Cardiac muscle cell (in vitro differentiated cells and primary cell): ENCODE measurements around the gene DDX51. TPM values are rescaled to one million over a fixed set of nuclear protein-coding genes. Genes with fewer than 3 reads are reported as not detected.

Experiments used
- DNase-seq, 2 donors: peaks; one replicate each; pipeline versions ENCODE4 v3.0.0 to v3.0.0-alpha.2; 2010 to 2017; ENCODE audit warnings: low read depth in 1 of 2, low spot score in 1 of 2
- H3K27ac ChIP-seq: fragments of 200-600 bp; sonication (generic); 2 replicates; pipeline ENCODE4 v1.5.1; 2016
- H3K27me3 ChIP-seq: fragments of 200-600 bp; sonication (generic); 2 replicates; pipeline ENCODE4 v1.6.0; 2016; ENCODE audit warnings: control low read depth
- H3K36me3 ChIP-seq: fragments of 200-600 bp; sonication (generic); 2 replicates; pipeline ENCODE4 v1.5.1; 2016; ENCODE audit warnings: control low read depth
- H3K4me1 ChIP-seq: fragments of 200-600 bp; sonication (generic); 2 replicates; pipeline ENCODE4 v1.8.1; 2017; ENCODE audit warnings: low read depth, mild to moderate bottlenecking, mixed run types
- H3K4me3 ChIP-seq: fragments of 200-600 bp; sonication (generic); 2 replicates; pipeline ENCODE4 v1.5.1; 2016; ENCODE audit warnings: mild to moderate bottlenecking
- H3K9me3 ChIP-seq: fragments of 200-600 bp; sonication (generic); 2 replicates; pipeline ENCODE4 v1.5.1; 2017; ENCODE audit warnings: low read depth, mild to moderate bottlenecking, control low read depth
- polyA plus RNA-seq: library from polyadenylated mRNA; unstranded; fragments of >200 nt; fragmentation: Nextera tagmentation; extraction: Ambion mirVana; gene quantifications from 2 replicates; pipeline ENCODE4 v1.2.1, GENCODE V29; 2016
- total RNA-seq: library from RNA; depleted of rRNA; stranded (reverse); fragments of >200 nt; gene quantifications from 2 replicates; pipeline ENCODE4 v1.2.3, GENCODE V29; 2016
- TF ChIP-seq, protein P1 (sequence below): IDR thresholded peaks from 2 replicates; pipeline ENCODE4 v1.5.1; 2012; ENCODE audit warnings: low read depth, mild to moderate bottlenecking, low read length

Gene DDX51
- total and polyA plus RNA-seq, 2 experiments from 2014 or later, result 15.6 to 22.9 TPM

DNA sequence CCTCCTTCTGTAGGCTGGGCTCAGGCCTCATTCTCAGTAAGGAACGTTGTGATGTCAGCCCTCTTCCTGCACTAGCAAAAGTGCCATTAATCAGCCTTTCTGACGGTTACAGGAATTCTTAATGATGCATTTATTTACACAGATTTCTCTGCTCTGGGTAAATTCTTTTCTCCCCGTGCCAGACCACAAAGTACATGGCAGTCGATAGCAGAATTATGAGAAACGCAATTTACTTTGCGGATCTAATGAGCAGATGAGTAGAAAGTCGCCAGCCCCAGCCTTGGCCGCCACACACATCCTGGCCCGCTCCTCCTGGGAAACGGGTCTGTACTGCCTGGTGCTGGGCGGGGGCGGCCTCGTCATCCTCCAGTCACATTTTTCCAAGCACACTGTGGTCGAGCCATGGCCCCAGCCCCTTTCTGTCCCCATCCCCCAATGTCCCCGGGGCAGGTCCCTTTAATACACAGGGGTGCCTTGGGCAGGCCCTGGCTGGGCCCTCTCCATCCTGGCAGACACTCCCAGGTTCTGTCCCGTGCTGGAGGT is 26.0 kb upstream of the DDX51 start:
- H3K27me3 ChIP-seq, result no peaks in the 10 kb centered on the region
- H3K27ac ChIP-seq, result no peak overlapping the region

DNA sequence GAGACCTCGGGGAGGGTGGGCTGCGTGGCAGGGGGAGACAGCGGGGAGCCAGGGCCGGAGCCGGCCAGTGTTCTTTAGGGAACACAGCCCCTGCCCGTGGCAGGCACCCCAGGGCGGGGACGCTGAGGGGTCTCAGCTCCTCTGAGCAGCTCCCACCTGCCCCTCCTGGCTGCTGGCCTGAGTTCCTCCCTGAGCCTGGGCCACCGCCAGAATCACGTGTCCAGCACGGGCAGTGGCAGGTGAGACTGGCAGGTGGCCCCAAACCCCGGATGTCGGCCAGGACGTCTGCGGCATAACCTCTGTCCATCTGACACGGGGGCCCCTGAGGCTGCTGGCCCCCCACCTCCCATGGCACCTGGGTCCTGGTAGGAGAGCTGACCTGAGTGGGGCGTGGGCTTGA is 25.3 kb upstream of the DDX51 start:
- H3K4me3 ChIP-seq, result no peak overlapping the region
- no peak for DNase-seq
- no peaks in the 10 kb centered on the region for H3K9me3 ChIP-seq
- no peaks in the 10 kb centered on the region for H3K27me3 ChIP-seq
- no peak overlapping the region for H3K27ac ChIP-seq
- TF ChIP-seq, protein P1, sequence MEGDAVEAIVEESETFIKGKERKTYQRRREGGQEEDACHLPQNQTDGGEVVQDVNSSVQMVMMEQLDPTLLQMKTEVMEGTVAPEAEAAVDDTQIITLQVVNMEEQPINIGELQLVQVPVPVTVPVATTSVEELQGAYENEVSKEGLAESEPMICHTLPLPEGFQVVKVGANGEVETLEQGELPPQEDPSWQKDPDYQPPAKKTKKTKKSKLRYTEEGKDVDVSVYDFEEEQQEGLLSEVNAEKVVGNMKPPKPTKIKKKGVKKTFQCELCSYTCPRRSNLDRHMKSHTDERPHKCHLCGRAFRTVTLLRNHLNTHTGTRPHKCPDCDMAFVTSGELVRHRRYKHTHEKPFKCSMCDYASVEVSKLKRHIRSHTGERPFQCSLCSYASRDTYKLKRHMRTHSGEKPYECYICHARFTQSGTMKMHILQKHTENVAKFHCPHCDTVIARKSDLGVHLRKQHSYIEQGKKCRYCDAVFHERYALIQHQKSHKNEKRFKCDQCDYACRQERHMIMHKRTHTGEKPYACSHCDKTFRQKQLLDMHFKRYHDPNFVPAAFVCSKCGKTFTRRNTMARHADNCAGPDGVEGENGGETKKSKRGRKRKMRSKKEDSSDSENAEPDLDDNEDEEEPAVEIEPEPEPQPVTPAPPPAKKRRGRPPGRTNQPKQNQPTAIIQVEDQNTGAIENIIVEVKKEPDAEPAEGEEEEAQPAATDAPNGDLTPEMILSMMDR, result no peak
- no peaks in the 10 kb centered on the region for H3K36me3 ChIP-seq
- H3K4me1 ChIP-seq, result no peaks in the 10 kb centered on the region

More for the DNA sequence above, 26.0 kb upstream of the DDX51 start:
- DNase-seq, result peak in 1 of 2 donors; percentile 77
- H3K4me3 ChIP-seq, result no peak overlapping the region
- no peaks in the 10 kb centered on the region for H3K36me3 ChIP-seq
- no peaks in the 10 kb centered on the region for H3K9me3 ChIP-seq
- TF ChIP-seq, protein P1, result no peak
- no peaks in the 10 kb centered on the region for H3K4me1 ChIP-seq

DNA sequence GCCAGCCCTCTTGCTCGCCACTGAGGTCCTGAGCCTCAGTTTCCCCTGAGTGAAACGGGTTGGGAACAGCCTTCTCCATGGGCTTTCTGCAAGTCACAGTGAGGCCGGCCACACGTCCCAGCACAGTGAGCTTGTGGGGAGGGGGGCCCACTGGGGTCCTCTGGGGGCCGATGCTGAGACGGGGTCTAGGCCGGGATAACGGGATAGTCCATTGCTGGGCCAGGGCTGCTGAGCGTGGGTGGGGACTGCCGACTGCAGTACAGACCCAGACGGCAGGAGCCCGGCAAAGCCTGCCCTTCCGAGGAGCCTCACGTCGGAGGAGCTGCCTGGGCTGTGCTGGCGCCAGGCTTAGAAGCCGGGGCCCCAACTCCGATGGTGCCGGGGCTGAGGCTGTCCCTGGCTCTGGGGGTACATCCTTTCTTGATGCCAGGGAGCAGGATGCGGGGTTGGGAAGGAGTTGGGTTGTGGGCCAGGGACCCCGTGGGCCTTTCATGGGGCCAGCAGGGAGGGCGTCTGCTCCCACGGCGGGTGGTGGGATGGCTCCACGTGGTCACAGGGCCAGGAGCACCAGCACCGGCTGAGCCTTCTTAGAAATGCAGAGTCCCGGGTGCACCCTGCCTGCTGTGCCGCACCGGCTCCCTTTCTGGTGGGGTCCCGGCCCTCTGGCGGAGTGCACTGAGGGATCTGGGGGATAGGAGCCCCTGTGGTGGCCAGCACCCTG is 24.4 kb upstream of the DDX51 start:
- Histone ChIP-seq H3K36me3 (no peaks in the 10 kb centered on the region), H3K9me3 (no peaks in the 10 kb centered on the region), H3K4me3 (no peak overlapping the region), H3K27ac (no peak overlapping the region), H3K4me1 (no peaks in the 10 kb centered on the region), H3K27me3 (no peaks in the 10 kb centered on the region)
- TF ChIP-seq, protein P1, result no peak
- DNase-seq, result no peak

DNA sequence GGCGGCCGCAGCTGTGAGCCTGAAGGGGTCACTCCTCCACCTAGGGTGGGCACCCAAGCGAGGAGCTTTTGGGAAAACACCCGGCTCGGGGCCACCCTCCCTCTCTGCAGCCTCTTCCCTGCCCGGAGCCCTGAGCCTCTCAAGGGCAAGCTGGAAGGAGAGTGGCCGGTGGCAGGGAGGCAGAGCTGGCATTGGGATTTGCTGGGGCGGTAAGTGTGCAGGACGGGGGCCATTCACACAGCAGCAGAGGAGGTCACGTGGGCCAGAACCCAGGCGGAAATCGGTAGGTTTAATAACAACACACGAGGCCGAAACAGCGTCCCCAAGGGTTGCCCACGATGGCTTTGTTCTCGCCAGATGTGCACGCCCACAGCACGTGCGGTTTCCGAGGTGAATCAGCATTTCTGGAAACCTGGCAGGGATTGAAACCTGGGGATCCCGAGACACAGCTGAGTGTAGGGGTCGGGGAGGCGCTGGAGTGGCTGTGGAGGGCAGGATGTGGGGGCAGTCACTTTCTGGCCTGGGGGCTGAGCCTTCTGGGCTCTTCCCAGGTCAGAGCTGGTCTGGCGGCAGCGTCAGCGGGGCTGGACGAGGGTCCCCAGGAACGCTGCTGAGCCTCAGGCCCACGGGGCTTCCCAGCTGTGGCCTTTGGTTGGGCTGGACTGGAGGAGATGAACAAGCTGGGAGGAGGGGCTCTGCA is 23.6 kb upstream of the DDX51 start:
- Histone ChIP-seq H3K9me3 (no peaks in the 10 kb centered on the region), H3K4me3 (no peak overlapping the region), H3K4me1 (no peaks in the 10 kb centered on the region), H3K27ac (no peak overlapping the region), H3K36me3 (no peaks in the 10 kb centered on the region), H3K27me3 (peaks cover 6% of the 10 kb centered on the region)
- TF ChIP-seq, protein P1, result no peak
- no peak for DNase-seq

DNA sequence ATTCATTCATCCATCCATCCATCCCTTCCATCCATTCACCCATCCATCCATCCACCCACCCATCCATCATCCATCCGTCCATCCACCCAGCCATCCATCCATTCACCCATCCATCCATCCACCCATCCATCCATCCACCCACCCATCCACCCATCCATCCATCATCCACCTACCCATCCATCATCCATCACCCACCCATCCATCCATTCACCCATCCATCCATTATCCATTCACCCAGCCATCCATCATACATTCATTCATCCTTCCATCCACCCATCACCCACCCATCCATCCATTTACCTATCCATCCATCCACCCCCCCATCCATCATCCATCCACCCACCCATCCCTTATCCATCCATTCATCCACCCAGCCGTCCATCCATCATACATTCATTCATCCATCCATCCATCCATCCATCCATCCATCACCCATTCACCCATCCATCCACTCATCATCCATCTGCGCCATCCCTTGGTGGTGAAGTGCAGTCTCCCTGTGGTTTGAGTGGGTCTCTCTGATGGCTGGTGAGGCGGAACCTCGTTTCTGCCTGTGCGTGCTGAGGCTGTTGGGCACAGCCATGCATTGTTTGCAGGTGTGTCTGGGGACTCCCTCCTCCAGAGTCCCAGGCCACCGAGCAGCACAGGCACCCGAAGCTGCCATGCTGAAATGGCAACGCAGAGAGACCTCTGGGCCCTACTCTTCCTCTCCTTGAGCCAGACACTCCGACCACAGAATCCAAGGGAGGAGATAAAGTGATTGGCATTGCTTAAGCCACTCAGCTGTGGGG is 22.9 kb upstream of the DDX51 start:
- TF ChIP-seq, protein P1, result no peak
- no peak overlapping the region for H3K27ac ChIP-seq
- H3K9me3 ChIP-seq, result no peaks in the 10 kb centered on the region
- DNase-seq, result no peak
- H3K4me1 ChIP-seq, result no peaks in the 10 kb centered on the region
- H3K36me3 ChIP-seq, result no peaks in the 10 kb centered on the region
- no peak overlapping the region for H3K4me3 ChIP-seq
- peaks cover 10% of the 10 kb centered on the region for H3K27me3 ChIP-seq
